Testis (tissue), 3 donors: ENCODE data around the gene HPCAL4. TPM values are rescaled to one million over a fixed set of nuclear protein-coding genes. Genes with fewer than 3 reads are reported as not detected.

ENCODE experiments used
- DNase-seq: peaks from one replicate; pipeline ENCODE4 v3.0.0-alpha.2; 2019
- H3K27ac ChIP-seq, 2 donors: fragments of 200-600 bp; sonication (generic); one replicate each; pipeline ENCODE4 v1.5.1; 2019
- H3K27me3 ChIP-seq: fragments of 200-600 bp; sonication (generic); one replicate; pipeline ENCODE4 v1.5.1; 2019
- H3K36me3 ChIP-seq: fragments of 200-600 bp; sonication (generic); one replicate; pipeline ENCODE4 v1.5.1; 2017; ENCODE audit warnings: low read depth; ENCODE audit errors: missing control alignments
- H3K4me1 ChIP-seq: fragments of 200-600 bp; sonication (generic); one replicate; pipeline ENCODE4 v1.5.1; 2019
- H3K4me3 ChIP-seq, 2 donors: fragments of 200-600 bp; sonication (generic); one replicate each; pipeline ENCODE4 v1.5.1; 2017 to 2019
- H3K9me3 ChIP-seq: fragments of 200-600 bp; sonication (generic); one replicate; pipeline ENCODE4 v1.5.1; 2017
- CTCF ChIP-seq, 3 experiments: fragments of 450-650 bp in 2 of 3; fragments of 200-600 bp in 1 of 3; sonication (generic) in 1 of 3; IDR thresholded peaks; one replicate each; pipeline ENCODE4 v1.5.1; 2016 to 2019; ENCODE audit warnings: antibody characterized with exemption in 3 of 3, mild to moderate bottlenecking in 2 of 3, moderate library complexity in 1 of 3
- POLR2A ChIP-seq: fragments of 450-650 bp; IDR thresholded peaks from one replicate; pipeline ENCODE4 v1.6.1; 2017; ENCODE audit warnings: antibody characterized with exemption, mild to moderate bottlenecking, moderate library complexity
- WGBS, 2 donors: methylation state at CpG; one replicate each; pipeline ENCODE4 v1.1.5; 2018; 5-methylcytosine and 5-hydroxymethylcytosine counted together
- intact Hi-C: fragments of 100-400 bp; cut with DNase I; formaldehyde crosslinking; loops from one replicate; pipeline ENCODE4 v1.15.1; 2023; ENCODE audit warnings: low total_unique reads
- polyA plus RNA-seq: library from polyadenylated mRNA; stranded (reverse); fragments of 350-450 nt; fragmentation: Illumina TruSeq; extraction: RNeasy Lipid Tissue Mini Kit (QIAGEN cat#74804); gene quantifications from one replicate; pipeline ENCODE4 v1.2.3, GENCODE V29; 2014; ENCODE audit warnings: low read depth, low replicate concordance; ENCODE audit not compliant: insufficient read depth
- total RNA-seq, 2 donors: library from RNA; depleted of rRNA; stranded (reverse); fragments of >200 nt; gene quantifications; one replicate each; pipeline ENCODE4 v1.2.3, GENCODE V29; 2016

The HPCAL4 gene
- total and polyA plus RNA-seq, 3 donors from 2014 or later = 6.9 to 24.5 (median 17.3) TPM

- Histone ChIP-seq H3K9me3 (no peaks in the 10 kb centered on the region), H3K4me3 (no peak overlapping the region), H3K27ac (peak overlapping the region in 1 of 2 donors; percentile 26), H3K4me1 (peaks cover 26% of the 10 kb centered on the region), H3K36me3 (no peaks in the 10 kb centered on the region), H3K27me3 (no peaks in the 10 kb centered on the region)
- intact Hi-C loops = no loop called here
- 48 to 77% methylated on average over 7 of the region's 7 CpGs for WGBS, 2 donors
- DNase-seq = peak; percentile 34
- TF ChIP-seq POLR2A = no peak
- TF ChIP-seq CTCF (IDR thresholded peaks at IDR 0.05) = no peak
Measured at GRCh38 chr1:39654291-39654690, 36.9 kb downstream of the HPCAL4 start.

- Histone ChIP-seq H3K4me3 (no peak overlapping the region), H3K36me3 (no peaks in the 10 kb centered on the region), H3K27me3 (no peaks in the 10 kb centered on the region), H3K9me3 (no peaks in the 10 kb centered on the region), H3K27ac (peak overlapping the region in 1 of 2 donors; percentile 26), H3K4me1 (peaks cover 33% of the 10 kb centered on the region)
- WGBS, 2 donors = 21 to 23% methylated on average over 8 of the region's 8 CpGs
- intact Hi-C loops = loop anchor here (2.0 kb wide), 1 partner anchor 47 kb away; no protein-coding TSS in a partner anchor
- TF ChIP-seq CTCF (IDR thresholded peaks at IDR 0.05) = peak; percentile 86 to 96 (median 86)
- no peak for TF ChIP-seq POLR2A
- peak; percentile 93 for DNase-seq
Measured at GRCh38 chr1:39653546-39654031, 37.6 kb downstream of the HPCAL4 start.

- 73 to 78% methylated on average over 2 of the region's 2 CpGs for WGBS, 2 donors
- TF ChIP-seq CTCF (IDR thresholded peaks at IDR 0.05) (no peak), POLR2A (no peak)
Measured at GRCh38 chr1:39652554-39652953, 38.7 kb downstream of the HPCAL4 start.

GRCh38 chr1:39652105-39652504, 39.1 kb downstream of the HPCAL4 start:
- Histone ChIP-seq H3K4me1 (peaks cover 45% of the 10 kb centered on the region), H3K27ac (peak overlapping the region in 1 of 2 donors; percentile 58), H3K36me3 (no peaks in the 10 kb centered on the region), H3K27me3 (no peaks in the 10 kb centered on the region), H3K4me3 (no peak overlapping the region), H3K9me3 (no peaks in the 10 kb centered on the region)
- 54 to 65% methylated on average over 6 of the region's 6 CpGs for WGBS, 2 donors
- peak; percentile 38 for DNase-seq
- TF ChIP-seq CTCF (IDR thresholded peaks at IDR 0.05) (no peak), POLR2A (no peak)
- intact Hi-C loops = loop anchor here (2.0 kb wide), 1 partner anchor 45 kb away; no protein-coding TSS in a partner anchor

More at GRCh38 chr1:39652554-39652953, 38.7 kb downstream of the HPCAL4 start:
- peaks cover 43% of the 10 kb centered on the region for H3K4me1 ChIP-seq
- no peaks in the 10 kb centered on the region for H3K36me3 ChIP-seq
- intact Hi-C loops = loop anchor here (2.0 kb wide), 1 partner anchor 46 kb away; no protein-coding TSS in a partner anchor
- H3K27me3 ChIP-seq = no peaks in the 10 kb centered on the region
- DNase-seq = no peak
- H3K4me3 ChIP-seq = no peak overlapping the region
- no peaks in the 10 kb centered on the region for H3K9me3 ChIP-seq
- peak overlapping the region in 1 of 2 donors; percentile 58 for H3K27ac ChIP-seq

GRCh38 chr1:39650431-39650830, 40.8 kb downstream of the HPCAL4 start:
- TF ChIP-seq POLR2A (no peak), CTCF (IDR thresholded peaks at IDR 0.05) (no peak)
- H3K9me3 ChIP-seq = no peaks in the 10 kb centered on the region
- no peak overlapping the region for H3K27ac ChIP-seq
- intact Hi-C loops = no loop called here
- no peaks in the 10 kb centered on the region for H3K27me3 ChIP-seq
- H3K4me3 ChIP-seq = no peak overlapping the region
- 100% methylated on average over 1 of the region's 1 CpG for whole genome bisulfite sequencing, 2 donors
- no peak for DNase-seq
- no peaks in the 10 kb centered on the region for H3K36me3 ChIP-seq
- H3K4me1 ChIP-seq = peaks cover 60% of the 10 kb centered on the region
